ENCODE data around the gene PSRC1. TPM values are rescaled to one million over a fixed set of nuclear protein-coding genes. Genes with fewer than 3 reads are reported as not detected.

Gene PSRC1
- total and polyA plus RNA-seq, 2 experiments from 2014 or later = 10.1 to 13.7 TPM

DNA sequence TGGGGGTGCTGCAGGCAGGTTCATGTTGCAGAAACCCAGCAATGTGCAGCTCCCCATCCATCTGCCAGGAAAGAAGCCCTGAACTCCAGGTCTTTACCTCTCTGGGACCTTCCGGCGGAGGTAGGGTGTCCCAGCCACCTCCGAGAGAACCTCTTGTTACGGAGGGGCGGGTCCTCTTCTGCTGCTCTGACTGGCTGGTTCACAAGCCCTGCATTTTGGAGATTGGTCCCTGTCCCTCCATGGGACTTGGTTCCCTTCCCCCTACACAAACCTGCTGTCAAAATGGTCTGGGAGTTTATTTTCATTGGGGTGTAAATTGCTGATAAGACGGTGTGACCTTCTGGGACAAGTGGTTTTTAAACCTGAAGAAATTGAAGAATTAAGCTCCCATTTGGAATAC, 41.6 kb downstream of the PSRC1 start:
- no peak overlapping the region for H2AFZ ChIP-seq
- H4K20me1 ChIP-seq (ENCODE audit: insufficient read depth, poor library complexity, severe bottlenecking) = no peaks in the 10 kb centered on the region
- peak overlapping the region; percentile 41 for H3K4me2 ChIP-seq
- no peaks in the 10 kb centered on the region for H3K9me2 ChIP-seq (replicated peaks; ENCODE audit: insufficient read depth)
- no peaks in the 10 kb centered on the region for H3K36me3 ChIP-seq (replicated peaks; ENCODE audit: insufficient read depth, low read depth)
- H3K9me3 ChIP-seq (ENCODE audit: low read depth) = no peaks in the 10 kb centered on the region
- no peaks in the 10 kb centered on the region for H3K79me2 ChIP-seq
- no peak for DNase-seq (ENCODE audit: low spot score)
- WGBS (ENCODE audit: low lambda C conversion rate, missing lambda C conversion rate) = 44% methylated on average over 6 of the region's 6 CpGs
- TF ChIP-seq EZH2phosphoT487 (IDR thresholded peaks at IDR 0.05; ENCODE audit: low read depth, severe bottlenecking, unreplicated experiment) (no peak), EZH2 (IDR thresholded peaks at IDR 0.05; ENCODE audit: borderline replicate concordance) (no peak)
- TF ChIP-seq, protein P1, sequence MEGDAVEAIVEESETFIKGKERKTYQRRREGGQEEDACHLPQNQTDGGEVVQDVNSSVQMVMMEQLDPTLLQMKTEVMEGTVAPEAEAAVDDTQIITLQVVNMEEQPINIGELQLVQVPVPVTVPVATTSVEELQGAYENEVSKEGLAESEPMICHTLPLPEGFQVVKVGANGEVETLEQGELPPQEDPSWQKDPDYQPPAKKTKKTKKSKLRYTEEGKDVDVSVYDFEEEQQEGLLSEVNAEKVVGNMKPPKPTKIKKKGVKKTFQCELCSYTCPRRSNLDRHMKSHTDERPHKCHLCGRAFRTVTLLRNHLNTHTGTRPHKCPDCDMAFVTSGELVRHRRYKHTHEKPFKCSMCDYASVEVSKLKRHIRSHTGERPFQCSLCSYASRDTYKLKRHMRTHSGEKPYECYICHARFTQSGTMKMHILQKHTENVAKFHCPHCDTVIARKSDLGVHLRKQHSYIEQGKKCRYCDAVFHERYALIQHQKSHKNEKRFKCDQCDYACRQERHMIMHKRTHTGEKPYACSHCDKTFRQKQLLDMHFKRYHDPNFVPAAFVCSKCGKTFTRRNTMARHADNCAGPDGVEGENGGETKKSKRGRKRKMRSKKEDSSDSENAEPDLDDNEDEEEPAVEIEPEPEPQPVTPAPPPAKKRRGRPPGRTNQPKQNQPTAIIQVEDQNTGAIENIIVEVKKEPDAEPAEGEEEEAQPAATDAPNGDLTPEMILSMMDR (IDR thresholded peaks at IDR 0.05; ENCODE audit: poor library complexity) = no peak
- no peaks in the 10 kb centered on the region for H3K27me3 ChIP-seq
- no peak overlapping the region for H3K27ac ChIP-seq
- peaks cover 12% of the 10 kb centered on the region for H3K4me1 ChIP-seq (ENCODE audit: insufficient read depth)
- H3K4me3 ChIP-seq = no peak overlapping the region

DNA sequence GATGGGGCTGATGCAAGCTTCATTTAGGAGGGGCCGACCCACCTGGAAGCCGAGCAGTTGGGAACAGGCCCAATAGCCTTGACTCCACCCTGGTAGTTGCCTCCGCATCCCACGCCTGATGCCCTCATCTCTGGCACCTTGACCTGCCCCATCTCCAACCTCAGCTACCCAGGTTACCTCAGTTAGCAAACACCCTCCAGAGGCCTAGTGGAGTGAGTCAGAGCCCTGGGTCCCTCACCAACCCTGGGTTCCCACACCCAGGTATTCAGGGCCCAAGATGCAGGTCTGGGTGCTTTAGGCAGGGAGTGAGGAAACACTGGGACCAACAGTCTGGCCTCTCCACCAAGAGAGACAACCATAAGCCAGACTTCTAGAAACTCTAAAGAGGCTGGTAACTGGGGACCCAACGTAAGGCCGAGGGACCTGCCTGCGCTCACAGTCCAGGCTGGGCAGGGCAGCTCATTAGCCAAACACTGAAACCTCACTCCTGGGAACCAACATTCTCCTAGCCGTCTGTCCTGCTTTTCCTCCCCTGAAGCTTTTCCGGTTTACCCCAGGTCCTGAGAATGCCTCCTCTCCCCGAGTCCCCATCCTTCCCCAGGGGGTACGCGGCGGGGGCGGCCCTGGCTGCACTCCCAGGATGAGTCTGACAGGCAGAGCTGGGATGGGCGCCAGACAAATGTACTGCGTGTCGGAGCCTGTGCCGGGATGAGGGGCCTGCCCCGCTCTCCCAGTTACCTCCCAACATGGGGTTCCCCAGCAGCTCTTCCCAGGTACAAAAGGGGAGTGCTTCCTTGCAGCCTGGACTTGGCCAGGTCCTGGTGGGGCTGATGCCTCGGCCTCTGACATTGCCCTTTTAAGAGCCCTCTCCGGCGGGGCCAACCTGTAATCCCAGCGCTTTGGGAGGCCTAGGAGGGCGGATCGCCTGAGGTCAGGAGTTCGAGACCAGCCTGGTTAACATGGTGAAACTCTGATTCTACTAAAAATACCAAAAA, 42.5 kb downstream of the PSRC1 start:
- Histone ChIP-seq H3K4me1 (ENCODE audit: insufficient read depth) (peaks cover 12% of the 10 kb centered on the region), H2AFZ (no peak overlapping the region), H3K36me3 (replicated peaks; ENCODE audit: insufficient read depth, low read depth) (no peaks in the 10 kb centered on the region), H3K27ac (peak overlapping the region; percentile 31), H3K27me3 (no peaks in the 10 kb centered on the region), H3K79me2 (no peaks in the 10 kb centered on the region), H4K20me1 (ENCODE audit: insufficient read depth, poor library complexity, severe bottlenecking) (no peaks in the 10 kb centered on the region), H3K4me2 (peak overlapping the region; percentile 41), H3K9me2 (replicated peaks; ENCODE audit: insufficient read depth) (no peaks in the 10 kb centered on the region), H3K9me3 (ENCODE audit: low read depth) (no peaks in the 10 kb centered on the region), H3K4me3 (no peak overlapping the region)
- WGBS (ENCODE audit: low lambda C conversion rate, missing lambda C conversion rate) = 48% methylated on average over 26 of the region's 26 CpGs
- no peak for DNase-seq (ENCODE audit: low spot score)
- TF ChIP-seq EZH2 (IDR thresholded peaks at IDR 0.05; ENCODE audit: borderline replicate concordance) = no peak
- TF ChIP-seq EZH2phosphoT487 (IDR thresholded peaks at IDR 0.05; ENCODE audit: low read depth, severe bottlenecking, unreplicated experiment) = no peak
- TF ChIP-seq, protein P1 (IDR thresholded peaks at IDR 0.05; ENCODE audit: poor library complexity) = no peak

DNA sequence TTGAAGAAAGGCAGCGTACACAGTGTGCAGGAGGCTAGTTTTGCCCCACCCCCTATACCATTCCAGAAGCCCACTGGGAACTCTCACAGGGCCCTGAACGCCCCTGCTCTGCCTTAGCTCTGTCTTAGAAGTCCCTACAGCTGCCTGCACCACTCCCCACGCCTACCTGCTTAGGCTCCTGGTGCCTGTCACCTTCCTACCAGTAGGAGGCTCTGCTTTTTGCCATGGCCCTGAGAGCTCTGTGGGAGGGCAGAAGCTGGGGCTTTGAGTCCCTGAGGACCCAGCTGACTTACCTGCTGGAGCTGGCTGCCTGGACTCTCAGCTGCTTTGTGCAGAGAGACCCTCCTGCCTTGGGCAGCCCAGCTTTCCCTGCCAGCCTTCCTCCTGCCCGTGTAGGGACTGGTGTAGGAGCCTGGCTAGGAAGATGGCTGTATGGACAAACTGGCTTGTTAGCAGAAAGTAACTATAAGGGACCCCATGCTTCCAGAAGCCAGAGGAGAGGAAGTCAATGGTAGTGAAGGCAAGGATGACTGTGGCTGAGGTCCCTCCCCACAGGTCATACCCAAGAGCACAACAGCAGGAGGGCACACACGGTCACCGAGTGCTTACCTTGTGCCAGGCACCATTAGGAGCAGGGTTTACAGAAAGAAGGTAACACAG, 43.4 kb downstream of the PSRC1 start:
- H3K36me3 ChIP-seq (replicated peaks; ENCODE audit: insufficient read depth, low read depth) = no peaks in the 10 kb centered on the region
- H4K20me1 ChIP-seq (ENCODE audit: insufficient read depth, poor library complexity, severe bottlenecking) = no peaks in the 10 kb centered on the region
- TF ChIP-seq, protein P1 (IDR thresholded peaks at IDR 0.05; ENCODE audit: poor library complexity) = peak; percentile 50
- no peak for TF ChIP-seq EZH2phosphoT487 (IDR thresholded peaks at IDR 0.05; ENCODE audit: low read depth, severe bottlenecking, unreplicated experiment)
- no peak overlapping the region for H2AFZ ChIP-seq
- no peak overlapping the region for H3K27ac ChIP-seq
- WGBS (ENCODE audit: low lambda C conversion rate, missing lambda C conversion rate) = 65% methylated on average over 6 of the region's 6 CpGs
- H3K4me3 ChIP-seq = no peak overlapping the region
- DNase-seq (ENCODE audit: low spot score) = peak; percentile 63
- no peaks in the 10 kb centered on the region for H3K9me3 ChIP-seq (ENCODE audit: low read depth)
- peaks cover 12% of the 10 kb centered on the region for H3K4me1 ChIP-seq (ENCODE audit: insufficient read depth)
- no peak overlapping the region for H3K4me2 ChIP-seq
- no peaks in the 10 kb centered on the region for H3K79me2 ChIP-seq
- no peaks in the 10 kb centered on the region for H3K9me2 ChIP-seq (replicated peaks; ENCODE audit: insufficient read depth)
- no peaks in the 10 kb centered on the region for H3K27me3 ChIP-seq
